Body of pancreas (tissue), 4 donors: ENCODE results near the gene ASXL1. TPM values are rescaled to one million over a fixed set of nuclear protein-coding genes. Genes with fewer than 3 reads are reported as not detected.

Source experiments
- ATAC-seq: fragments of 150-250 bp; one replicate; pipeline ENCODE4 v1.9.1; 2016
- DNase-seq, 4 donors: peaks; one replicate each; pipeline ENCODE4 v3.0.0-alpha.2; 2019
- H3K27ac ChIP-seq, 4 donors: fragments of 200-600 bp; sonication (generic); 1 replicate in 3 of 4; 2 replicates in 1 of 4; pipeline versions ENCODE4 v1.5.1 to v1.6.1; 2016 to 2019; ENCODE audit warnings: mild to moderate bottlenecking in 1 of 4, mixed read lengths in 1 of 4, moderate library complexity in 1 of 4
- H3K27me3 ChIP-seq, 2 donors: fragments of 200-600 bp; sonication (generic); one replicate each; pipeline ENCODE4 v1.6.0; 2016; ENCODE audit warnings: mild to moderate bottlenecking in 1 of 2
- H3K36me3 ChIP-seq, 2 donors: fragments of 200-600 bp; sonication (generic); replicated peaks in 1 of 2; 2 replicates each; pipeline ENCODE4 v1.5.1; 2016; ENCODE audit warnings: low read depth in 2 of 2; ENCODE audit not compliant: insufficient read depth in 1 of 2
- H3K4me1 ChIP-seq: fragments of 200-600 bp; sonication (generic); one replicate; pipeline ENCODE4 v1.6.0; 2016
- H3K4me3 ChIP-seq, 2 donors: fragments of 200-600 bp; sonication (generic); 1 replicate in 1 of 2; 2 replicates in 1 of 2; pipeline ENCODE4 v1.5.1; 2016 to 2019
- H3K9me3 ChIP-seq, 3 donors: fragments of 200-600 bp; sonication (generic); 1 replicate in 2 of 3; 2 replicates in 1 of 3; pipeline ENCODE4 v1.5.1; 2016
- POLR2A ChIP-seq, 3 donors: fragments of 450-650 bp; IDR thresholded peaks; one replicate each; pipeline ENCODE4 v1.6.1; 2016; ENCODE audit warnings: antibody characterized with exemption in 3 of 3, mild to moderate bottlenecking in 2 of 3
- WGBS, 2 donors: methylation state at CpG; one replicate each; pipeline ENCODE4 v1.1.5; 2017; 5-methylcytosine and 5-hydroxymethylcytosine counted together
- intact Hi-C: fragments of 100-400 bp; cut with DNase I; formaldehyde crosslinking; loops from one replicate; pipeline ENCODE4 v1.15.1; 2023
- total RNA-seq, 2 donors: library from RNA; depleted of rRNA; stranded (reverse); fragments of >200 nt; gene quantifications; one replicate each; pipeline ENCODE4 v1.1.0, GENCODE V29; 2016
- TF ChIP-seq, protein P1 (sequence below), 7 experiments: fragments of 450-650 bp in 4 of 7; fragments of 200-600 bp in 3 of 7; sonication (generic) in 3 of 7; IDR thresholded peaks; one replicate each; pipeline ENCODE4 v1.5.1; 2016 to 2019; ENCODE audit warnings: antibody characterized with exemption in 7 of 7

ASXL1 gene
- total RNA-seq, 2 donors from 2014 or later, result 57.9 to 102 TPM

DNA sequence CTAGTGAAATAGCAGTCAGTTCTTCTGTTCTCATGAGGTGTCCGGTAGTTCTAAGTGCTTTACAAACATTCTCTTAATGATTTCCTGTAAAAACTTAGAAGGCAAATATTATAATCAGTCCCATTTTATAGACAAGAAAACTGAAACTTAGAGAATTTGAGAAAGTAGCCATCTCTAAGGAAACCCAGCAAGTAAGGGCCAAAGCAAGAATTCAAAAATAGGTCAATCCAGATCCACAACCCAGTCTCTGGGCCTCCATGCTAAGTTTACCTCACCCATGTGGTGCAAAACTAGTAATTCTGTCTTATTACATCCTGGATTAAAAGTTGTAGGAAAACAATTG, 27.6 kb upstream of the ASXL1 start:
- H3K4me1 ChIP-seq, result peaks cover 88% of the 10 kb centered on the region
- ATAC-seq, result no peak
- no peak overlapping the region for H3K4me3 ChIP-seq
- no peak for DNase-seq
- TF ChIP-seq, protein P1, sequence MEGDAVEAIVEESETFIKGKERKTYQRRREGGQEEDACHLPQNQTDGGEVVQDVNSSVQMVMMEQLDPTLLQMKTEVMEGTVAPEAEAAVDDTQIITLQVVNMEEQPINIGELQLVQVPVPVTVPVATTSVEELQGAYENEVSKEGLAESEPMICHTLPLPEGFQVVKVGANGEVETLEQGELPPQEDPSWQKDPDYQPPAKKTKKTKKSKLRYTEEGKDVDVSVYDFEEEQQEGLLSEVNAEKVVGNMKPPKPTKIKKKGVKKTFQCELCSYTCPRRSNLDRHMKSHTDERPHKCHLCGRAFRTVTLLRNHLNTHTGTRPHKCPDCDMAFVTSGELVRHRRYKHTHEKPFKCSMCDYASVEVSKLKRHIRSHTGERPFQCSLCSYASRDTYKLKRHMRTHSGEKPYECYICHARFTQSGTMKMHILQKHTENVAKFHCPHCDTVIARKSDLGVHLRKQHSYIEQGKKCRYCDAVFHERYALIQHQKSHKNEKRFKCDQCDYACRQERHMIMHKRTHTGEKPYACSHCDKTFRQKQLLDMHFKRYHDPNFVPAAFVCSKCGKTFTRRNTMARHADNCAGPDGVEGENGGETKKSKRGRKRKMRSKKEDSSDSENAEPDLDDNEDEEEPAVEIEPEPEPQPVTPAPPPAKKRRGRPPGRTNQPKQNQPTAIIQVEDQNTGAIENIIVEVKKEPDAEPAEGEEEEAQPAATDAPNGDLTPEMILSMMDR (IDR thresholded peaks at IDR 0.05), result no peak
- no peak for TF ChIP-seq POLR2A (IDR thresholded peaks at IDR 0.05)
- H3K36me3 ChIP-seq, result peaks cover 0 to 3% of the 10 kb centered on the region in 2 donors
- peak overlapping the region; percentile 73 to 87 (median 80) for H3K27ac ChIP-seq
- 22 to 26% methylated on average over 1 of the region's 1 CpG for WGBS, 2 donors
- no peaks in the 10 kb centered on the region for H3K27me3 ChIP-seq
- intact Hi-C loops, result no loop called here
- H3K9me3 ChIP-seq, result no peaks in the 10 kb centered on the region

DNA sequence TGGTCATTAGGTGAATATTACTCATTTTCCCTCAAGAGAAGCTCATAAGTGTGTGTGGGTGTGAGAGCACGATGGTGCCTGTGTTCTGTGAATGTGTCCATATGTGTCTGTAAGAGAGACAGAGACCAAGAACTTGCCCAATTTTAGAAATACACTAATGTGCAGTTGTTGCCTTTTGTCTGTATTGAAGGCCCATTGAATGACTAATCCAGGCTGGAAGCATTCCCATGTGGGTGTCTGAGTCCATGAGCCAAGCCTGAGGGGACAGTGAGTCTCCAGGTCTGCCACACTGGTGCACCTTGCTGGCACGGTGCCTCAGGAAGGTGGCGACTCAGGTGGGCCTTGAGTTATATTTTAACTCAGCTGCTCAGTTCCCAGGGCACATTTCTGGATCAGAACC, 25.5 kb upstream of the ASXL1 start:
- Histone ChIP-seq H3K4me3 (no peak overlapping the region), H3K4me1 (peaks cover 77% of the 10 kb centered on the region), H3K9me3 (no peaks in the 10 kb centered on the region), H3K27me3 (no peaks in the 10 kb centered on the region), H3K36me3 (peaks cover 0 to 3% of the 10 kb centered on the region in 2 donors), H3K27ac (peak overlapping the region; percentile 73 to 87 (median 80))
- intact Hi-C loops, result no loop called here
- peak; percentile 90 to 98 (median 96) for DNase-seq
- 9 to 15% methylated on average over 3 of the region's 3 CpGs for WGBS, 2 donors
- TF ChIP-seq POLR2A (IDR thresholded peaks at IDR 0.05), result peak in 1 of 3 donors; percentile 41
- TF ChIP-seq, protein P1 (IDR thresholded peaks at IDR 0.05), result no peak
- peak; percentile 85 for ATAC-seq

DNA sequence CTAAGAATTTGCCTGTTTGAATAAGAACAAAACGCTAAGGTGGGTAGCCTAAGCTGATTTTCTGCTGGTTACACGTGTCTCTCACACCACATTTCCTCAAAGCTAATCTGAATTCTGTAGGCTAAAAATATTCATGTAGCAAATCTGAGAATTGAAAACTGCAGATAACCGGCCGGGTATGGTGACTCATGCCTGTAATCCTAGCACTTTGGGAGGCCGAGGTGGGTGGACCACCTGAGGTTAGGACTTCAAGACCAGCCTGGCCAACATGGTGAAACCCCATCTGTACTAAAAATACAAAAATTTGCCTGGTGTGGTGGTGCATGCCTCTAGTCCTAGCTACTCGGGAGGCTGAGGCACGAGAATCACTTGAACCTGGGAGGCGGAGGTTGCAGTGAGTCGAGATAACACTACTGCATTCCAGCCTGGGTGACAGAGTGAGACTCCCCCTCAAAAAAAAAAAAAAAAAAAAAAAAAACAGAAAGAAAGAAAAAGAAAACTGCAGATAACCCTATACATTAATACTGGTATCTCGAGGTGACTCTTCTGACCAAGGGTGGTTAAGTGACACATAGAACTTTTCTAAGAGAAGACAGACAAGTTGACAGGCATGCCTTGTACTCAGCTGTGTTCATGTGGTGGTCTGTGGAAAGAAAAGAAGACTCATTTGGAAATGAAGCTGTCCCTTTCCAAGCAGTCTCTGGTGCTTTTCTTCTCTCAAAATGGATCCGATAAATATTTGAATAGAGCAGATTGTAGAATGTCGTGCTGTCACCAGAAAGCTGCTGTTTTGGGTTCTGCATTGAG, 24.7 kb upstream of the ASXL1 start:
- TF ChIP-seq, protein P1 (IDR thresholded peaks at IDR 0.05), result no peak
- TF ChIP-seq POLR2A (IDR thresholded peaks at IDR 0.05), result no peak
- intact Hi-C loops, result no loop called here
- peak in 1 of 4 donors; percentile 34 for DNase-seq
- WGBS, 2 donors, result 24 to 39% methylated on average over 12 of the region's 12 CpGs
- ATAC-seq, result no peak
- no peaks in the 10 kb centered on the region for H3K9me3 ChIP-seq
- H3K4me3 ChIP-seq, result no peak overlapping the region
- peak overlapping the region; percentile 64 to 87 (median 74) for H3K27ac ChIP-seq
- peaks cover 78% of the 10 kb centered on the region for H3K4me1 ChIP-seq
- H3K36me3 ChIP-seq, result peaks cover 0 to 3% of the 10 kb centered on the region in 2 donors
- no peaks in the 10 kb centered on the region for H3K27me3 ChIP-seq

DNA sequence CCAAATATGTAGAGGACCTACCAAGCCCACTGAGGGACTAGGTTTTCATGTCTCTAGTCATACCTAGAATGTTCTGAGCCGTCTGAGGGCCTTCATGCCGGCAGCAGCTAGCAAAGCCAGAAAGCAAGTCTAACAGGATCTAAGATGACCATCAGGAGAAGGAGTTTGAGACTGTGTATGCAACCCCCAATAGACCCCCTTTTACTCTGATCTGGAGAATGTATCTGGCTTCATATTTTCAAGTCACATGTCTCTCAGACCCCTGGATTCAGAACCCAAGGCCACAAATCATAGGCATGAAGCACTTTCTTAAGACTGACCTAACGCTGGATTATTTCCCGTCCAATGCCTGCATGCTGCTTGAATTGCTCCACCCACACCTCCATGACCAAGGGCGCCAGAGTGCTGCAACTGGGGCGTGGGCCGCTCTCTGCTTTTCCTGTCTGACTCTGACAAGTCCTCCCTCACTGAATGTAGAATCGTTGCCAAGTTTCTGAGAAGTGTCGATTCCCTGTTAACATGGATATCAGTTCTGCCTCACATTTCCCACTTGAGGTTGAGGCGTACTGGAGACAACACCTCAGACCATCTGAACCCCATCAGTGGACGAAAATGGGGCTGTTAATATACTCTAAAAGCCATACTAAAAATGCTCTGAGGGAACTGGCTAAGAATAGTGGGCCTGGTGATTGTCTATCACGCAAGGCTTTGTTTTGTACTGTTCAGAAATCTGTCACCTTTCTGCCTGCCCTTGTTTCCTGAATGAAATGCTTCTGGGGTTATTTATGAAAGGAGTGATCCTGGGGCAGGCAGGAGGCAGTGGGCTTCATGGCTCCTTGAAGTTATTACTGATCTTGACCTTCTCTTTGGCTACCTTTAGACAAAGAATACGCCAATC, 23.9 kb upstream of the ASXL1 start:
- ATAC-seq (peak; percentile 56), DNase-seq (peak; percentile 63 to 82 (median 74))
- Histone ChIP-seq H3K4me3 (no peak overlapping the region), H3K27ac (peak overlapping the region; percentile 64 to 87 (median 74)), H3K4me1 (peaks cover 80% of the 10 kb centered on the region), H3K9me3 (no peaks in the 10 kb centered on the region), H3K36me3 (peaks cover 0 to 3% of the 10 kb centered on the region in 2 donors), H3K27me3 (no peaks in the 10 kb centered on the region)
- intact Hi-C loops, result no loop called here
- 30% methylated on average over 13 of the region's 13 CpGs for WGBS, 2 donors
- TF ChIP-seq POLR2A (IDR thresholded peaks at IDR 0.05), result no peak
- TF ChIP-seq, protein P1 (IDR thresholded peaks at IDR 0.05), result no peak
